GM19467 (cell line): ENCODE data around the gene SORCS2.

ENCODE experiments used
- ATAC-seq: cut with Tn5 transposase; IDR thresholded peaks from one replicate; pipeline ENCODE4 v1.9.1; 2021; ENCODE audit warnings: mild to moderate bottlenecking, moderate library complexity; ENCODE audit not compliant: unreplicated experiment

SORCS2 gene

DNA sequence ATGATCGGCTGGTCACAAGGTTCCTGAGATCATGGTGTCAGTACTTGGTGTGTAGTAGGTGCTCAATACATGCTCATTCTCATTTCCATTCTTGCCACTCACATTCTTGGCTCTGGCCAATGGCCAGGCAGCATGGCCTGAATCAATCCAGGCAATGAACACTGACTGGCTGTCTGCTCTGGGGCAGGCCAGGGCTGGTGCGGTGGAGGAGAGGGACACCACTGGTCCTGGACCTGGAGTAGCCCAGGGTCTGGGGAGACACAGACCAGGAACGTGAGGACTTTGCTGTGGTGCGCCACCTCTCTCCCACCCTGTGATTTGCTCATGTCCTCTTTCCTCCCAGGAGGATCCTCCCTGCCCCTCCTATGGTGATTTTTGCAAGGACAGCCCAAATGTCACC is 122.9 kb downstream of the SORCS2 start:
- no peak for ATAC-seq

DNA sequence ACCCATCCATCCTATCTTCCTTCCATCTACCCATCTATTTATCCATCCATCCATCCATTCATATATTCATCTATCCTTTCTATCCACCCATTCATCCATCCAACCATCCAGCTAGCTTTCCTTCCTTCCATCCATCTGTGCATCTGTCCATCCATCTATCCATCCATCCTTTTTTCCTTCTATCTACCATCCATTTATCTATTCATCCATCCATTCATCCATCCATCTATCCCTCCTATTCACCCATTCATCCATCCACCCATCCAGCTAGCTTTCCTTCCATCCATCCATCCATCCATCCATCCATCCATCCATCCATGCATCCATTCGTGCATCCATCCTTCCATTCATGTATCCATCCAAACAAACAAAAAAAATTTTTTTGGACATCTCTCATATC is 123.6 kb downstream of the SORCS2 start:
- no peak for ATAC-seq

DNA sequence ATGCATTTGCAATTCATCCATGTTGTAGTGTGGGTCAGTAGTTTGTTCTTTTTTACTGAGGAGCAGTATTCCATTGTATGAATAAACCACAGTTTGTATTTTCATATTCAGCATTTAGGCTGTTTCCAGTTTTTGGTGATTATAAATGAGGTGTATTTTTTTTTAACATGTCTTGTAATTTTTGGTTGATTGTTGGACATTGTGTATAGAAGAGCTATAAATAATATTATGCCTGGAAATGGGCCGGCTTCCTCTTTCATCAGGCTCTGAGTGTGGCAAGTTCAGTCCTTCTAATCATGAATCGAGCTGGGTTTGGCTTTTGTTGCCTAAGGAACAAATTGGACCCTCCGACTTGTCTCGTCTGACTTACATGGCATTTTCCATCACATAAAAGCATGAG is 126.7 kb downstream of the SORCS2 start:
- ATAC-seq, result no peak

DNA sequence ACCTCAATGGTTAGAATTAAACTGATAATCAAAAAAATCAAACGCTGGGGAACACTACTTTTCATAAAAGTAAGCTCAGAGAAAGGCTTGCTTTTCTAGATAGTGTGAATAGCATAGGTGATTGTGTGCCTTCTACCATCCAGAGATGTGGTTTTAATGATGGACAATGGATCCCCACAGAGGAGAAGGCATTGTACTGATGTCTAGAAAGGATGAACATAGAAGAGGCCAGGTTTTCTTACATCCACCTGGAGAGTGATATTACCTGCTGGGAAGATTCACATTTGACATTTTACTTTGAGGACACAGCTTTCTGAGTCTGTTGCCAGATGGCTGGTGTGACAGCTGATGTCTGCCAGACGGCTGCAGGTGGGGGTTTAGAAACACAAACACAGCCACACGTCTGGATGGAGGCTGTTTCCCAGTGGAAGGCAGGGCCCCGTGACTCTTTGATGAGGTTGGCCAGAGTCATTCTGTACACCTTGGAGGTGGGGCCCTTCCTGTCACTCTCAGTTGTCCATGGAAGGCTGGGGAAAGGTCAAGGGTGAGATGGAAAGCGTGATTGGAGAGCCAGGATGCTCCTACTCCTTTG is 128.0 kb downstream of the SORCS2 start:
- ATAC-seq, result no peak

DNA sequence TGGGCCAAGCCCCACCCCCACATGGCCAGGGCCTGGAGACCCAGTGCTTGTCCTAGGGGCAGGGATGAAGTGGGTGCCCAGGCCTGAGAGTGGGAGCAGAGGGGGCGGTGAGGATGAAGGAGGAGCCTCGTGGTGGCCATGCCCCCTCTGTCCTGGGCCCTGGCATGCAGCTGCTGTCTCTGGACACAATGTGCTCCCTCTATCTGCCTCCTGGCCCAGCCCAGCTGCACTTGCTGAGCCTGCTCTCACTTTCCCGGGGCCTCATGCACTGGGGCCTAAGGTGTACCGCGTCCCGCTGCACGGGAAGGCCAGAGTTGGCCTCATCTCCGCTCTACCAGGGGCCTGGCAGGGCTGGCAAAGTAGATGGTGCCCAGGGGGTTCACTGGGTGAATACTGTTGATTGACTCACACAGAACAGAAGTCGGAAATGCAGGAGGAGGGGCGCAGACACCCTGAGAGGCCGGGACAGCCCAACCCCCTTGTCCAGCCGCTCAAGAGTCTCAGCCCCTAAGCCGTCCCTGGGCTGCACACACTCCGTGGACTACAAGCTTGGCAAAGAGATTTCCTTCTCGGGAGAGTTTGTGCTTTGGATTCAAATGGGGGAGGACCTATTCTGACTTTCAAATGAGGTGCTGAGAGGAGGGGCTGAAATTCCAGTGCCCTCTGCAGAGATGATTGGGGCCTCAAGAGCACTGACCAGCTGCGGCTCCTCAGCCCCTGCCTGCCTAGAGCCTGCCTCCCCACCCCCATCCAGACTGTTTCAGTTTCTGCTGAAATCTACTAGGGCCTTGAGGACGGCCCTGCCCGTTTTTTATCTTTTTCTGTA is 130.0 kb downstream of the SORCS2 start:
- no peak for ATAC-seq

DNA sequence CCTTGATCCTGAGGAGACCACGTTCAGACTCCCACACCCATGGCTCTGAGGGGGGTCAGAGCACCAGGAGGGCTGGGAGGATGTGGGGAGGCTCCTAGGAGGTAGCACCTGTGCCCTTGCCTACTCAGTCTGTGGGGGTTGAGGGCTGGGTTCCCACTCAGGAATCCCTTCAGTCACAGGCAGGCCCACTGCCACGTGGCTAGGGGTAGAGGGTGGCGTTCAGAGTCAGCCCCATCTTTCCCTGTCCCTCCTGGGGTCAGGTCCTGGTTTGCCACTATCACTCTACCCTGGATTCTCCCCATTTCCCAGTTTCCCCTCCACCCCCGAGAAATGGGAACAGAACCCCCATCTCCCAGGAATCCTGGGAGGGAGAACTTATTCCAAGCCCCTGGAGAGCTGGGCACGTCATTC is 131.1 kb downstream of the SORCS2 start:
- no peak for ATAC-seq

DNA sequence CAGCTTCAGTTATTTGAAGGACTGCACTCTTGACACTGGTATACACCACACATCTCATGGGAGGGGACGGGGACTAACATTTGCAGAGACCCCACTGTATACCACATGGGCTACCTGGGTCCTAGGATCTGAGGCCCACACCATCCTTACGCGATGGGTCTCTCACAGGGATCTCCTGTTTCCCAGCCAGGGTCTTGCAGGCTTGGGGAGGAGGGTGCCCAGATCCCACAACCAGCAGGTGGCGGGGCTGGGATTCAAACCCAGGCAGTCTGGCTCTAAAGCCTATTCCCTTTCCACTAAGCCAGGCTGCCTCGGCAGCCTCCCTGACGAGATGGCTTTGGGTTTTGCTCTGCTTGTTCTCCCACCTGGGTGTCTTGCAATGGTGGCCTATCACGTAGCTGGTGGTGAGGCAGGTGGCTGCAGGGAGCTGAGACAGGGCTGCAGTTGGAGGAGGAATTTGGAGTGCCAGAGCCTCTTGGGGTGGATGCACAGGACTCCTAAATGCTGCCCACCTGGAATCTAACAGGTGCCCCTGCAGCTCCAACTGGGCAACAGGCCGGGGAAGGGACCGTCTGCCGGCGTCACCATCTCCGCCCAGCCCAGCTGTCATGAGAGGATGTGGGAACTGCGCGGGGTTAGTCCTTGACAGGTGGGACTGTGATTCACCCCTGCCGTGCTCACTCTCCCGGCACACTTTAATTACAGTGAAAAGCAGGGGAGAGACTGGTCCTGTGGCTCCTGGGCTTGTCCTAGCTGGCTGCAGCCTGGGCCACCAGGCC is 131.7 kb downstream of the SORCS2 start:
- ATAC-seq, result no peak

DNA sequence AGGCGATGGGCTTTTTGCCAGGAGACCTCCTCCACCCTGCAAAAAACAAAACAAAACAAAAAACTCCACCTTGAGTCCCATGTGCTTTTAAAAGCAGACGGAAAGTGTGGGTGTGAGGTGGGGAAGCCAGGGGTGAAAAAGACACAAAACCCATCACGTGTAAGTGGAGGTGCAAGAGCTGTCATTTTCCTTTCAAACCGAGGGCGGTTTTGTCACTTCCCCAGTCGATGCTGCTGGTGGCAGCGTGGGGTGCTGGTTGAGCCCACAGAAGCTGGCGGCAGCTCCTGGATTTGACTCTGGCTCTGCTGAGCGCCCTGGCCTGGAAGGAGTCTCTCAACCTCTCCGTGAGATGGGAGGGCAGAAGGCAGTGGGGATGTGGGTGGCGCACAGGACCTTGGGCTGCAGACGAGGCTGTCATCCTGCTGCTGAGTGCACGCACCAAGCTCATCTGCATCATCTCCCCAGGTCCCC is 132.3 kb downstream of the SORCS2 start:
- no peak for ATAC-seq

DNA sequence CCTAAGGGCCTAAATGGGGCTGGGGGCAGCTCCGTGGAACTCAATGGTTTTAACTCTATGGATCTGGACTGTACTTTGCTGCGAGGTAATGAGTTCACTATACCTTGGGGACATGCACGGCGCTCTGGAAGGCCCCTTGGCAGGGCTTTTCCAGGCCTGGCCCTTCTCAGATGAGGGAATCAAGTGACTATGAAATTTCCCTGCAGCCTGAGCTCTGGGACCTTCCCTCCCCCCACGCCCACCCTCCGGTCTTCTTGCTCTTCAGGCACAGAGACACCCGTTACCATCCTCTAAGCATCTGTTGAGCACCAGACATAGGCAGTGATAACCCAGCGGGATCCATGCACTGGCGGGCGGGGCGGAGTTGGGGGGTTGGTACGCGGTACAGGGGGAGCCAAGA is 133.2 kb downstream of the SORCS2 start:
- ATAC-seq, result no peak

DNA sequence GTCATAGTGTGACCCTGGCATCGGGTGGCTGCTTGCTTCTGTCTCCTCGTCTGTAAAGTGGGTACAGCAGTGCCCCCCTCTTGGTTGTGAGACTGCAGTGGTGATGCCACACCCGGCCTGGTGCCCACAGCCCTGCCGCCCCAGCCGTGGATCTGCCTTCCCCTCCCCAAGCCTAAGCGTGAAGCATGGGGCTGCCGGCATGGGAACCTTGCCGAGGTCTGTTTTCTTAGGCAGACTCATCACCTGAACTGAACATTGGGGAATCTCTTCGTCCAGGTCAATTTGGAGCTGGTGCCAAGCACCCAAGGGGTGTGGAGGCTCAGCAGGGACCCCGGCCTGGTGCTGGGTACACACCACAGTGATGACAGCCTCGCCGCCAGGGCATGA is 134.0 kb downstream of the SORCS2 start:
- no peak for ATAC-seq

DNA sequence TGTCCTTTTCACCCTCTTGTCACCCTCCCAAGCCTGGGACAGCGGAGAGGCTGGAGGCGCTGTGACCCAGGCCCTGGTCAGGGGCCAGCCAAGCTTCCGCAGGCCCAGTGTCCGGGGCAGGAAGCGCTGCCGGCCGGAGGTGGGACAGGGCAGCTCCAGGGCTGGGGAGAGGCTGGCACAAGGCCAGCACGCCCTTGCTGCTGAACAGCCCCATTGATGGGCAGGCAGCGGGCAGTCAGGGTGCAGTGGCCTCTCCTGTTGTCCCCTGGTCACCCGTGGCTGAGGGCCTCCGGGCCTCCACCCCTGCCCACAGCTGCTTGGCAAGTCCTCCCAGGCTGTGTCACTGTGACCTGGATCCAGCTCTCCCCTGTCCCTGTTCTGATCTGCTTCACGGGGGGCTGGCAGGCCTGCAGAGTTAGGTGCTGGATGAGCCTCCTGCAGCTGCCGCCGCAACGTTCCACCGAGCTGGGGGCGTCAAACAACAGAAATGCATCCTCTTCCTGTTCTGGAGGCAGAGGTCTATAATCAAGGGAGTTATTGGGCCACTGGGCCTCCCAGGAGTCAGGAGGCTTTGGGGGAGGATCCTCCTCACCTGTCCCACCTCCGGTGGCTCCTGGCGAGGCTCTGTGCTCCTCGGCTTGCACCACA is 134.5 kb downstream of the SORCS2 start:
- no peak for ATAC-seq

DNA sequence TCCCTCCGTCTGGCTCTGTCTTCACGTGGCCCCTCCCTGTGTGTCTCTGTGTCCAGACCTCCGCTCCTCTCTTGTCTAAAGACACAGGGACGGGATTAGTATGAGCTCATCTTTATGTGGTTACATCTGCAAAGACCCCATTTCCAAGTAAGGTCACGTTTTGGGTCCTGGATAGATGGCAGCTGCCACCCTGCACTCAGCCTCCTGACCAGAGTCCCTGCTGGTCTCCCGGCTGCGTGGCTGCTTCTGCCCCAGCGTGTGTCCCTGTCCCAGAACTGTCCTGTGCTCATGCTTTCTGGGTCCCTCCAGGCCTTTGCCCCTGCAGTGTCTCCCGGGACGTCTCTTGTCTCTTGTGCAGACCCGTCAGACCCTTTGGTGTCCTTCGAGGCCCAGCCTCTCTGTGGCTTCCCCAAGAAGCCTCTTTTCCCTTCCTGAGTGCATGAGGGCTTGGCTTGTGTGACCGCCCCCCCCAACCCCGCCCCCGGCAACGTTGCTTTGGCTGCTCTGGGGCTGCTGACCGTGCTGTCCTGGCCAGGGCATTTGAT is 135.1 kb downstream of the SORCS2 start:
- no peak for ATAC-seq

DNA sequence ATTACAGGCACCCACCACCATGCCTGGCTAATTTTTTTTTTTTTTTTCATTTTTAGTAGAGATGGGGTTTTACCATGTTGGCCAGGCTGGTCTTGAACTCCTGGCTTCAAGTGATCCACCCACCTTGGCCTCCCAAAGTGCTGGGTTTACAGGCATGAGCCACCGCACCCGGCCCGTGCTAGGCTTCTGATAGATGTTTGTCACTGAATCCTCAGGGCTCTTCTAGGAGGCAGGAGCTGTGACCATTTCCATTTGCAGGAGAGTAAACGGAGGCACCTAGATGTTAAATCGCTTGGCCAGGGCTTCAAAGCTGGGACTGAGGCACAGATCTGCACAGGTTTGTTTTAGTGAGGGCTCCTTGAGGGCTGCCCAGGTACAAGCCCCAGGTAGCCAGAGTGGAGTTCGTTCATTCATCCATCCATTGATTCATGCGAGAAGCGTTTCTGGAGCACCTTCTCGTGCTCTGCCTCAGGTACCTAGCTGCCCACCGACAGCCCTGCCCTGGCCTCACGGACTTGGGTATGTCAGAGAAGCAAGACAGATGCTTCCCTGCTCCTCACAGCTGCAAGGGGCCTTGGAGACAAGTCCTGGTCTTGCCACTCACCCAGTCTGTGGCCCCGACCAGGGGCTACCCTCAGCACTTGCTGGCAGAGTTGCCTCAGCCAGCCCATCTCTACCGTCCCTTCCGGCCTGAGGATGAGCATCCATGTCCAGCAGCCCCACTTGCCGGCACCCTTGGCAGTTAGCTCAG is 136.0 kb downstream of the SORCS2 start:
- ATAC-seq, result no peak

DNA sequence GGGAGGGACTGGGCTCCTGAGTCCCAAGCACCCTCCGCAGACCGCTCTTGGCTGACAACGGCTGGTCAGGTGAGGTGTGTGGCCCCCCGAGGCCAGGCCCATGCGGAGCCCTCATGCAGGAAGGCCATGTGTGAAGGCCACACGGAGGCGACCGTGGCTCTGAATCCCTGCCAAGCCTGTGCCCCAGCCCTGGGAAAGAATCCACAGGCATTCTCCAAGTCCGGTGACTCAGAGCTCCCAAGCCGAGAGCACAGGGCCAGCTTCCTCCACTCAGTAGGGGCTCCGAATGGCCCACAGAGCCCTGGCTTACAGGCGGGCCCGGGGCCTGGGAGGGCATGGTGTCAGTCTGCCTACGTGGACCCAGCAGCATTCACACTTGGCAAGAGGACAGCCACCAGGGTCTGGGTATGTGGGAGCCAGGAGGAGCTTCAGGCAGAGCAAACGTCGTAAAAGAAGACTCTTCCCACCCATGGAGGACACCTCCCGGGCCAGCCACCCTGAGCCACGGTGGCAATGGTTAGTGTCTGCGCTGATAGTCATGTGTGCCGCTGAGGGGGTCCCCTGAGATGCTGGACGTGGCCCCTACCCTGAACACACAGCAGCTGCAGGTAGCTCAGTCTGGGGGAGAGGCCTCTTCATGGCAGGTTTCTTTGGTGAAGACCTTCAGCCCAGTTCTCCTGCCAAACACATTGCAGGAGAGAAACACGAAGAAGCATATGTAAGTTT is 136.7 kb downstream of the SORCS2 start:
- ATAC-seq, result no peak

DNA sequence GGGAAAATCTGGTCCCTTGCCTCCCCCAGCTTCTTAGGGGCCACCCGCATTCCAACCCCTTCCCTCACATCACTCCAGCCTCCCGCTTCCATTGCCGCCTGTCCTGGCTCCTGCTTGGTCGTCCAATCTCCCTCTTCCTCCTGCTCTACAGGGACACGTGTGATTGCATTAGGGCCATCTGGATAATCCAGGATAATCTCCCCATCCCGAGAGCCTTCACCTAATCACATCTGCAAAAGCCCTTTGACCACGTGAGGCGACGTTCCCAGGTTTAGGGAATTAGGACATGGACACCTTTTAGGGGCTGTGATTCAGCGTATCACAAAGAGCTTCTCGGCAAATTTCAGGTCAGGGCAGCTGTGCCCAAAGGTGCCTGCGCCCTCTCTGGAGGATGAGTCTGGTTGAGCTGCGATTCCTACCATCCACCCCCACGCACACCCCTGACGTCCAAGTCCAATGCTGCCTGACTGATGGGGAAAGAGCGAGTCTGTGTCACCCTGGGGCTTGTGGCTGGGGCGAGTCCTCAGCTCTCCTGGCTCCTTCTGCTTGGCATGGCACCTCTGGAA is 137.8 kb downstream of the SORCS2 start:
- no peak for ATAC-seq

DNA sequence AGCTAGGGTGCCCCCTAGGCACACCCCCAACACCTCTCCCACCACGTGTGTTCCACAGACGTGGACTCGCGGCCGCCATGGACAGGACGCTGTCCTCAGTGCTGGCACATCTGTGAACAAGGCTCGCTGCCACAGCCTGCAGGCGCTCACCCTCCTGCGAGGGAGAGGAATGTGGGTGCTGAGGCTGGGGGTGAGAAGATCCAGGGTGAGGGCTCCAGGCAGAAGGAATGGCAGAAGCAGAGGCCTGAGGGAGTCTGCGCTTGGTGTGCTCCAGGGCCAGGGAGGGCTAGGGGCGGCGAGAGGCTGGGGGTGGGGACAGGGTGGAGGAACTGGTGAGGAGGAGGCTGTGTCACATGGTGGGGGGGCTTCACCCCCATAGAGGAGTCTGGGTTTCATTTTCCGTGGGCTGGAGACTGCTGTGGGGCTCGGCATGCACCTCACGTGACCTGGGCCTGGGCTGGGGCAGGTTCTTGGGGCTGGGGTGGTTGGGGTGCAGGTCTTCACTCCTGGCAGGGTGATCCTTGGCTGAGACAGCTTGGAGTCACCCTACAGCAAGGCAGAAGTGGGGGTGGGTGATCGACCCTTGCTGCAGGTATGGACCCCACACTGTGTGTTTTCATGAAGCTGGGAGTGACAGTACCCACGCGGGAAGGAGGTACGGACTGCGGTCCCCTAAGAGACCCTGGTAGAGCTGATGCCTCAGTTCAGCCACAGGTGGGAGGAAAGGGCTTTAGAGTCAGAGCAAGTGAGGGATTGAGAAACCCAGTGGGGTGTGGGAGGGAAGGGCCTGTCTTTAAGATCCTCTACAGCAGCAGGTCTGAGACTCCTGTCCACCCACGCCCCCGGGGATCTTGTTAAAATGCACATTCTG is 138.7 kb downstream of the SORCS2 start:
- ATAC-seq, result no peak

DNA sequence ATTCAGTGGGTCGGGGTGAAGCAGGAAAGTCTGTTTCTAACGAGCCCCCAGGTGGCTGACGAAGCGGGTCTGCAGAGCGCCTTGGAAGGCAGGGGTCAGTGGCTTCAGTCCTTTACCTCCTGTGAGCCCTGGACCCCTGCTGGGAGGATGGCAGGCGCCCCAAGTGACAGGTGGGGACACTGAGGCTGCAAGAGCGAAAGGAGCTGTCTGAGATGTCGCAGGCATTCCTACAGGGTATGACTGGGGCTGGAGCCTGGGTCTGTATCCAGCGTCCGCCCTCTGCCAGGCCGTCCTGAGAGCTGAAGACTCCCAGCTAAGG is 139.3 kb downstream of the SORCS2 start:
- no peak for ATAC-seq

DNA sequence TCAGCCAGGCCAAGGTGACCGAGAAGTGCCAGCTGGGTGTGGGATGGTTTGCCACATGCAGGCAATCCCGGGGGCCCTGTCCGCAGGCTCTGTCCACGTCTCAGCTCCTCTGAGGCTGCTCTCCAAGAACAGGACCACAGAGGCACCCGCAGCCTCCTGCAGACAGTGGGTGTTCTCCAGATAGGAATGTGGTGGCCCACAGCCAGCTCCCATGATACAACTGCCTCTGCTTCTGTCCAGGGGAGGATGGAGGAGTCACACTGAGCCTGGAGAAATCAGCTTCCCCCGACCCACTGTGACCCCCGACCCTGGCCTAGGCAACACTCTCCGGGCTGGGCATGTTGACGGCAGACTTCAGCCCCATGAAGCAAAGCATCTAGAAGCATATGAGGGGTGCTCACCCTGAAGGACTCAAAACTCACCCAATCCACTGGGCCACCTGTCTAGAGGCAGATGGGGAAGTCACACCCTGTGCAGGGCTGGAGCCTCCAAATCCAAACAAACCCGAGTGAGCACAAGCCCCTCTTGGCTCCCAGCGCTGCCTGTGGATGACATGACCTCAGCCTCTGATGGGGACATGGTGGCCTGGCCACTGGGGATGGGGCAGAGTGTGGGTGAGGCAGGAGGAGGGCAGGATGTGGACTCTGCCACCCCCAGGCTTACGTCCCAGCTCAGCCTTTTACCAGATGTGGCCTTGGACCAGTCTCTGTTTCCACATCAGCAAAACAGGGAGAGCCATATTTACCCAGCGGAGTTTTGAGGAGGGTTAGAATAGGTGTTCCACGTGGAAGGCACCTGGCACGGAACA is 140.1 kb downstream of the SORCS2 start:
- ATAC-seq, result no peak
